Astrocyte (in vitro differentiated cells and primary cell): Measurements from ENCODE around the gene TMEM44. TPM values are rescaled to one million over a fixed set of nuclear protein-coding genes. Genes with fewer than 3 reads are reported as not detected.
A peak's percentile ranks its signal among the peaks of the same experiment; 100 is the strongest.

Experiments
- DNase-seq: peaks from one replicate; pipeline ENCODE4 v3.0.0-alpha.2; 2010; ENCODE audit warnings: low read depth
- FAIRE-seq: peaks from 2 replicates; lab custom pipeline; 2011; peaks lifted over from hg19 to GRCh38; lab: Jason Lieb, UNC
- H2AFZ ChIP-seq: 2 replicates; pipeline ENCODE4 v1.6.0; 2012; ENCODE audit warnings: low read depth, low read length, inconsistent platforms
- H3K27ac ChIP-seq: 2 replicates; pipeline ENCODE4 v1.5.1; 2011; ENCODE audit warnings: low read depth, low read length, inconsistent platforms
- H3K27me3 ChIP-seq: 2 replicates; pipeline ENCODE4 v1.6.0; 2011; ENCODE audit warnings: low read length, inconsistent platforms; ENCODE audit not compliant: insufficient read depth
- H3K36me3 ChIP-seq: 2 replicates; pipeline ENCODE4 v1.5.1; 2011; ENCODE audit warnings: low read length, inconsistent platforms; ENCODE audit not compliant: insufficient read depth
- H3K4me1 ChIP-seq: 2 replicates; pipeline ENCODE4 v1.5.1; 2011; ENCODE audit warnings: low read length, inconsistent platforms; ENCODE audit not compliant: insufficient read depth
- H3K4me2 ChIP-seq: 2 replicates; pipeline ENCODE4 v1.6.0; 2012; ENCODE audit warnings: low read length, inconsistent platforms
- H3K4me3 ChIP-seq: 2 replicates; pipeline ENCODE4 v1.5.1; 2011; ENCODE audit warnings: low read depth, mild to moderate bottlenecking, low read length, inconsistent platforms; ENCODE audit not compliant: insufficient read depth
- H3K79me2 ChIP-seq: 2 replicates; pipeline ENCODE4 v1.6.0; 2012; ENCODE audit warnings: mild to moderate bottlenecking, low read length, inconsistent platforms; ENCODE audit not compliant: insufficient read depth
- H3K9ac ChIP-seq: 2 replicates; pipeline ENCODE4 v1.6.0; 2012; ENCODE audit warnings: mild to moderate bottlenecking, low read length, inconsistent platforms
- H3K9me3 ChIP-seq: 2 replicates; pipeline ENCODE4 v1.5.1; 2012; ENCODE audit warnings: low read depth, mild to moderate bottlenecking, low read length, inconsistent platforms; ENCODE audit not compliant: insufficient read depth
- H4K20me1 ChIP-seq: 2 replicates; pipeline ENCODE4 v1.6.0; 2012; ENCODE audit warnings: low read length, inconsistent platforms; ENCODE audit not compliant: insufficient read depth
- H3K27ac Mint-ChIP-seq: one replicate; pipeline ENCODE4 v1.8.0; 2021; ENCODE audit warnings: mild to moderate bottlenecking, mixed read lengths; ENCODE audit not compliant: unreplicated experiment
- H3K27me3 Mint-ChIP-seq: one replicate; pipeline ENCODE4 v1.8.0; 2021; ENCODE audit warnings: low read depth, mixed read lengths; ENCODE audit not compliant: unreplicated experiment
- H3K36me3 Mint-ChIP-seq: one replicate; pipeline ENCODE4 v1.8.0; 2021; ENCODE audit warnings: low read depth, mixed read lengths; ENCODE audit not compliant: unreplicated experiment
- H3K4me1 Mint-ChIP-seq: one replicate; pipeline ENCODE4 v1.8.0; 2021; ENCODE audit warnings: low read depth, mixed read lengths; ENCODE audit not compliant: unreplicated experiment
- H3K4me3 Mint-ChIP-seq: one replicate; pipeline ENCODE4 v1.8.0; 2021; ENCODE audit warnings: mild to moderate bottlenecking, moderate library complexity, mixed read lengths; ENCODE audit not compliant: unreplicated experiment
- H3K9me3 Mint-ChIP-seq: one replicate; pipeline ENCODE4 v1.8.0; 2021; ENCODE audit warnings: mild to moderate bottlenecking, mixed read lengths; ENCODE audit not compliant: unreplicated experiment
- CTCF ChIP-seq: IDR thresholded peaks from 2 replicates; pipeline ENCODE4 v1.5.1; 2011; ENCODE audit warnings: low read depth, mild to moderate bottlenecking, inconsistent platforms, low read length, moderate library complexity; ENCODE audit not compliant: insufficient read depth
- EZH2 ChIP-seq: IDR thresholded peaks from 2 replicates; pipeline ENCODE4 v1.6.1; 2012; ENCODE audit warnings: mild to moderate bottlenecking, low read length, inconsistent platforms; ENCODE audit not compliant: insufficient read depth
- total RNA-seq: library from RNA; stranded (reverse); gene quantifications from 2 replicates; pipeline ENCODE4 v1.2.1, GENCODE V29; 2021

TMEM44 gene
- total RNA-seq, 1 donor from 2014 or later, result 9.8 TPM

GRCh38 chr3:194554473-194555123 is 78.6 kb downstream of the TMEM44 start:
- H3K4me1 Mint-ChIP-seq, result peaks cover 14% of the 10 kb centered on the region
- DNase-seq, result peak; percentile 28
- Histone ChIP-seq H2AFZ (no peak overlapping the region), H3K79me2 (no peaks in the 10 kb centered on the region), H3K9ac (no peak overlapping the region), H3K4me2 (no peak overlapping the region), H3K9me3 (no peaks in the 10 kb centered on the region), H3K4me3 (no peak overlapping the region), H3K27me3 (no peaks in the 10 kb centered on the region), H3K4me1 (peaks cover 9% of the 10 kb centered on the region), H3K27ac (no peak overlapping the region), H4K20me1 (no peaks in the 10 kb centered on the region), H3K36me3 (no peaks in the 10 kb centered on the region)
- H3K27ac Mint-ChIP-seq, result peak overlapping the region; percentile 41
- no peak for FAIRE-seq
- peak overlapping the region; percentile 20 for H3K4me3 Mint-ChIP-seq
- TF ChIP-seq CTCF, result no peak
- TF ChIP-seq EZH2, result no peak
- no peaks in the 10 kb centered on the region for H3K36me3 Mint-ChIP-seq
- H3K27me3 Mint-ChIP-seq, result peaks cover 5% of the 10 kb centered on the region
- H3K9me3 Mint-ChIP-seq, result peaks cover 4% of the 10 kb centered on the region

- Histone ChIP-seq H3K36me3 (no peaks in the 10 kb centered on the region), H3K27ac (no peak overlapping the region), H3K9ac (no peak overlapping the region), H3K4me2 (no peak overlapping the region), H2AFZ (no peak overlapping the region), H3K9me3 (no peaks in the 10 kb centered on the region), H3K79me2 (no peaks in the 10 kb centered on the region), H3K27me3 (no peaks in the 10 kb centered on the region), H4K20me1 (no peaks in the 10 kb centered on the region), H3K4me1 (peaks cover 15% of the 10 kb centered on the region), H3K4me3 (no peak overlapping the region)
- no peaks in the 10 kb centered on the region for H3K36me3 Mint-ChIP-seq
- H3K27ac Mint-ChIP-seq, result no peak overlapping the region
- H3K4me3 Mint-ChIP-seq, result no peak overlapping the region
- peaks cover 2% of the 10 kb centered on the region for H3K9me3 Mint-ChIP-seq
- TF ChIP-seq EZH2, result no peak
- TF ChIP-seq CTCF, result no peak
- FAIRE-seq (no peak), DNase-seq (no peak)
- H3K4me1 Mint-ChIP-seq, result peaks cover 14% of the 10 kb centered on the region
- peaks cover 2% of the 10 kb centered on the region for H3K27me3 Mint-ChIP-seq
Observed at GRCh38 chr3:194552327-194552949, 80.8 kb downstream of the TMEM44 start.

GRCh38 chr3:194549853-194550252 is 83.4 kb downstream of the TMEM44 start:
- no peak overlapping the region for H3K27ac Mint-ChIP-seq
- no peaks in the 10 kb centered on the region for H3K36me3 ChIP-seq
- H3K4me1 ChIP-seq, result peaks cover 6% of the 10 kb centered on the region
- H2AFZ ChIP-seq, result no peak overlapping the region
- peaks cover 2% of the 10 kb centered on the region for H3K27me3 Mint-ChIP-seq
- no peaks in the 10 kb centered on the region for H3K27me3 ChIP-seq
- no peaks in the 10 kb centered on the region for H3K36me3 Mint-ChIP-seq
- H3K9me3 Mint-ChIP-seq, result peaks cover 2% of the 10 kb centered on the region
- no peaks in the 10 kb centered on the region for H3K9me3 ChIP-seq
- no peak overlapping the region for H3K4me3 ChIP-seq
- H3K4me2 ChIP-seq, result no peak overlapping the region
- FAIRE-seq, result no peak
- H3K4me1 Mint-ChIP-seq, result peaks cover 6% of the 10 kb centered on the region
- no peak for DNase-seq
- no peak for TF ChIP-seq EZH2
- no peak for TF ChIP-seq CTCF
- no peak overlapping the region for H3K4me3 Mint-ChIP-seq
- H3K27ac ChIP-seq, result no peak overlapping the region
- no peaks in the 10 kb centered on the region for H3K79me2 ChIP-seq
- H3K9ac ChIP-seq, result no peak overlapping the region
- H4K20me1 ChIP-seq, result no peaks in the 10 kb centered on the region
